ENCODE measurements around the gene MIAT. TPM values are rescaled to one million over a fixed set of nuclear protein-coding genes. Genes with fewer than 3 reads are reported as not detected.
"Not testable (repeated sequence)": the region's sequence is repeated elsewhere in the genome, so short reads cannot be mapped to it uniquely, and the experiment has no call there.

Gene MIAT
- total and polyA plus RNA-seq, 9 of the 15 experiments (the other 6 are each of a cell fraction or from before 2014, with no cell fraction given) = 0.03 to 0.93 (median 0.34) TPM

DNA sequence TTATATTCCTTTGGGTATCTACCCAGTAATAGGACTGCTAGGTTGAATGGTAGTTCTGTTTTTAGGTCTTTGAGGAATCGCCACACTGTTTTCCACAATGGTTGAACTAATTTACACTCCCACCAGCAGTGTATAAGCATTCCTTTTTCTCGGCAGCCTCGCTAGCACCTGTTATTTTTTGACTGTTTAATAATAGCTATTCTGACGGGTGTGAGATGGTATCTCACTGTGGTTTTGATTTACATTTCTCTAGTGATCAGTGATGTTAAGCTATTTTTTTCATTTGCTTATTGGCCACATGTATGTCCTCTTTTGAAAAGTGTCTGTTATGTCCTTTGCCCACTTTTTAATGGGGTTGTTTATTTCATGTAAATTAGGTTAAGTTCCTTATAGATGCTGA lies 48.0 kb downstream of the MIAT start:
- H4K20me1 ChIP-seq (replicated peaks; ENCODE audit: control insufficient read depth, insufficient read depth, low read length); H3K4me2 ChIP-seq (ENCODE audit: insufficient read depth, low read length); intact Hi-C loops (cut with micrococcal nuclease); H3K9me1 ChIP-seq (ENCODE audit: control insufficient read depth, insufficient read depth, low read length); BruUV-seq (replicated peaks); FAIRE-seq; in situ Hi-C loops (cut with MboI); H3K27me3 ChIP-seq (ENCODE audit: control insufficient read depth in 2 of 2, insufficient read depth in 2 of 2, low read length in 2 of 2); CTCF ChIA-PET (ENCODE audit: low intra/inter-chr PET ratio); H3K4me3 ChIP-seq; H3K79me2 ChIP-seq (ENCODE audit: control insufficient read depth, insufficient read depth, low read length); H3K9me3 ChIP-seq (replicated peaks; ENCODE audit: control insufficient read depth, insufficient read depth, low read depth, low read length); H3K4me1 ChIP-seq (replicated peaks in 1 of 2; ENCODE audit: control insufficient read depth in 2 of 2, insufficient read depth in 2 of 2, low read length in 2 of 2); H2AFZ ChIP-seq (ENCODE audit: low read depth, low read length); H3K27ac ChIP-seq (ENCODE audit: extremely low read depth, low read depth, low read length); ATAC-seq; H3K9ac ChIP-seq (ENCODE audit: insufficient read depth in 1 of 2, low read depth in 2 of 2, low read length in 2 of 2); DNase-seq (ENCODE audit: extremely low read depth in 1 of 4, low spot score in 3 of 4); H3K36me3 ChIP-seq (ENCODE audit: control insufficient read depth, insufficient read depth, low read length): not testable (repeated sequence)
- WGBS (ENCODE audit: insufficient coverage, low coverage, missing lambda C conversion rate) = 17% methylated on average over 4 of the region's 4 CpGs
- POLR2A ChIA-PET = interaction anchor here (0.6 to 1.4 kb wide), 2 partner anchors 8 to 14 kb away, joined by 3 to 4 read pairs; no protein-coding TSS in a partner anchor

DNA sequence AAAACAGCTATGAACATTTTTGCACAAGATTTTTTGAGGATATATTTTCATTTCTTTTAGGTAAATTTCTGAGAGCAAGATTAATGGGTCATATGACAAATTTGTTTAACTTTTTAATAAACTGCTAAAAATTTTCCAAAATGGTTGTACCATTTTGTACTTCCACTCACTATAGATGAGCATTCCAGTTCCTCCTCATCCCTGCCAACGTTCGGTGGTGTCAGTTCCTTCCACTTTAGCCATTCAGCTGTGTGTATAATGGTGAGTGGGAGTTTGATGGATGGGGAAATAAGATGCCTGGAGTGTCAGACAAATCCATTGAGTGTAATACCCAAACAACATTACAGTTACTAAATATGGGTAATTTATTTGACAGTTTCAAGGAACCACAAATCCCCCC lies 49.7 kb downstream of the MIAT start:
- 33% methylated on average over 2 of the region's 2 CpGs for WGBS (ENCODE audit: insufficient coverage, low coverage, missing lambda C conversion rate)
- ATAC-seq = no peak
- intact Hi-C loops (cut with micrococcal nuclease) = no loop called here
- TF ChIP-seq ZNF41 (CRISPR knock-in tag; conservative IDR thresholded peaks at IDR 0.05) (no peak), CCAR2 (IDR thresholded peaks at IDR 0.05; ENCODE audit: low read depth, low read length) (no peak), KLF16 (IDR thresholded peaks at IDR 0.05) (no peak), RFX7 (CRISPR knock-in tag; IDR thresholded peaks at IDR 0.05) (no peak), NEUROD1 (IDR thresholded peaks at IDR 0.05; ENCODE audit: borderline replicate concordance, low read depth, low read length, partially characterized antibody) (no peak), SIN3B (IDR thresholded peaks at IDR 0.05; ENCODE audit: low read depth) (no peak), ETV1 (tag; conservative IDR thresholded peaks at IDR 0.05; ENCODE audit: low read depth) (no peak), ZNF140 (CRISPR knock-in tag; IDR thresholded peaks at IDR 0.05) (no peak), NCOR1 (IDR thresholded peaks at IDR 0.05) (no peak), SRSF7 (optimal IDR thresholded peaks at IDR 0.05; ENCODE audit: low read depth, low read length) (no peak), RFX5 (IDR thresholded peaks at IDR 0.05; ENCODE audit: low read depth, low read length) (no peak), KLF1 (tag; IDR thresholded peaks at IDR 0.05) (no peak), TGIF2 (CRISPR knock-in tag; IDR thresholded peaks at IDR 0.05) (no peak)
- TF ChIP-seq, protein P1, sequence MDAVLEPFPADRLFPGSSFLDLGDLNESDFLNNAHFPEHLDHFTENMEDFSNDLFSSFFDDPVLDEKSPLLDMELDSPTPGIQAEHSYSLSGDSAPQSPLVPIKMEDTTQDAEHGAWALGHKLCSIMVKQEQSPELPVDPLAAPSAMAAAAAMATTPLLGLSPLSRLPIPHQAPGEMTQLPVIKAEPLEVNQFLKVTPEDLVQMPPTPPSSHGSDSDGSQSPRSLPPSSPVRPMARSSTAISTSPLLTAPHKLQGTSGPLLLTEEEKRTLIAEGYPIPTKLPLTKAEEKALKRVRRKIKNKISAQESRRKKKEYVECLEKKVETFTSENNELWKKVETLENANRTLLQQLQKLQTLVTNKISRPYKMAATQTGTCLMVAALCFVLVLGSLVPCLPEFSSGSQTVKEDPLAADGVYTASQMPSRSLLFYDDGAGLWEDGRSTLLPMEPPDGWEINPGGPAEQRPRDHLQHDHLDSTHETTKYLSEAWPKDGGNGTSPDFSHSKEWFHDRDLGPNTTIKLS (IDR thresholded peaks at IDR 0.05; ENCODE audit: borderline replicate concordance, low read depth) = no peak

More for the DNA sequence above, 49.7 kb downstream of the MIAT start:
- no peak overlapping the region for H3K27ac ChIP-seq (ENCODE audit: extremely low read depth, low read depth, low read length)
- no peaks in the 10 kb centered on the region for H3K9me1 ChIP-seq (ENCODE audit: control insufficient read depth, insufficient read depth, low read length)
- H3K9ac ChIP-seq (ENCODE audit: insufficient read depth in 1 of 2, low read depth in 2 of 2, low read length in 2 of 2) = no peak overlapping the region
- no peak overlapping the region for H3K4me3 ChIP-seq
- no peak overlapping the region for H3K4me2 ChIP-seq (ENCODE audit: insufficient read depth, low read length)
- H3K9me3 ChIP-seq (replicated peaks; ENCODE audit: control insufficient read depth, insufficient read depth, low read depth, low read length) = no peaks in the 10 kb centered on the region
- no peak for FAIRE-seq
- no peaks in the 10 kb centered on the region for H3K79me2 ChIP-seq (ENCODE audit: control insufficient read depth, insufficient read depth, low read length)
- H4K20me1 ChIP-seq (replicated peaks; ENCODE audit: control insufficient read depth, insufficient read depth, low read length) = no peaks in the 10 kb centered on the region
- no TSS peak for BruUV-seq (replicated peaks)
- no peak for DNase-seq (ENCODE audit: extremely low read depth in 1 of 4, low spot score in 3 of 4)
- no peaks in the 10 kb centered on the region for H3K27me3 ChIP-seq (ENCODE audit: control insufficient read depth in 2 of 2, insufficient read depth in 2 of 2, low read length in 2 of 2)
- no peaks in the 10 kb centered on the region; the same call in 2 of the 3 replicates for H3K36me3 ChIP-seq (ENCODE audit: control insufficient read depth, insufficient read depth, low read length)
- H2AFZ ChIP-seq (ENCODE audit: low read depth, low read length) = no peak overlapping the region
- no peaks in the 10 kb centered on the region for H3K4me1 ChIP-seq (replicated peaks in 1 of 2; ENCODE audit: control insufficient read depth in 2 of 2, insufficient read depth in 2 of 2, low read length in 2 of 2)
- ChIA-PET CTCF (ENCODE audit: low intra/inter-chr PET ratio) (no interaction called here), POLR2A (no interaction called here)
- in situ Hi-C loops (cut with MboI) = no loop called here
